Activated CD4-positive, alpha-beta T cell treated with anti-CD3 and anti-CD28 coated beads for 24 hours (primary cell): ENCODE measurements around the gene USF1.
"Not testable (repeated sequence)": the region's sequence is repeated elsewhere in the genome, so short reads cannot be mapped to it uniquely, and the experiment has no call there.

ENCODE experiments used
- DNase-seq, 2 donors: peaks; one replicate each; pipeline ENCODE4 v3.0.0-alpha.2; 2020; ENCODE audit warnings: low read depth in 2 of 2

Gene USF1

GRCh38 chr1:160992036-160992435 lies 53.7 kb downstream of the USF1 start:
- not testable (repeated sequence) for DNase-seq
